SK-N-SH (cell line): ENCODE measurements around the gene LGALS14. TPM values are rescaled to one million over a fixed set of nuclear protein-coding genes. Genes with fewer than 3 reads are reported as not detected.

Experiments
- CTCF ChIA-PET: fragments of 300-600, 350-600 bp; formaldehyde crosslinking; extraction: SDS; loops from one replicate; lab custom pipeline; 2021; lab: Yijun Ruan, JAX
- POLR2A ChIA-PET: fragments of 350-600 bp; sonication (Branson Sonifier 250); formaldehyde crosslinking; extraction: SDS; loops from one replicate; lab custom pipeline; 2020; ENCODE audit warnings: antibody characterized with exemption, inconsistent platforms; lab: Yijun Ruan, JAX
- DNase-seq: peaks from one replicate; pipeline ENCODE4 v3.0.0; 2012
- H2AFZ ChIP-seq: fragments of 200-600 bp; sonication (generic); 2 replicates; pipeline ENCODE4 v1.8.1; 2016; ENCODE audit warnings: antibody characterized with exemption, mild to moderate bottlenecking, low read depth
- H3F3A ChIP-seq: fragments of 200-600 bp; sonication (generic); replicated peaks from 2 replicates; pipeline ENCODE3; 2016; ENCODE audit warnings: antibody characterized with exemption, mild to moderate bottlenecking; ENCODE audit not compliant: insufficient read depth
- H3K27ac ChIP-seq, 2 experiments: fragments of 200-500 bp in 1 of 2; fragments of 200-600 bp in 1 of 2; sonication (Bioruptor generic) in 1 of 2; sonication (generic), shearing (Covaris generic) in 1 of 2; 2 replicates each; pipeline versions ENCODE4 v1.5.1 to v1.6.1; 2014 to 2016; ENCODE audit warnings: low read depth in 2 of 2, inconsistent platforms in 1 of 2, low read length in 1 of 2, mild to moderate bottlenecking in 1 of 2, mixed read lengths in 1 of 2
- H3K27me3 ChIP-seq: fragments of 200-600 bp; sonication (generic), shearing (Covaris generic); 2 replicates; pipeline ENCODE4 v1.6.1; 2016; ENCODE audit warnings: mixed run types; ENCODE audit not compliant: insufficient read depth
- H3K36me3 ChIP-seq, 2 experiments: fragments of 200-500 bp in 1 of 2; fragments of 200-600 bp in 1 of 2; sonication (Bioruptor generic) in 1 of 2; sonication (generic) in 1 of 2; replicated peaks in 1 of 2; 2 replicates each; pipeline versions ENCODE3 to v1.5.1; 2014 to 2016; ENCODE audit warnings: low read length in 1 of 2, mild to moderate bottlenecking in 1 of 2; ENCODE audit not compliant: insufficient read depth in 2 of 2, control insufficient read depth in 1 of 2
- H3K4me1 ChIP-seq, 2 experiments: fragments of 200-500 bp in 1 of 2; fragments of 200-600 bp in 1 of 2; sonication (Bioruptor generic) in 1 of 2; sonication (generic), shearing (Covaris generic) in 1 of 2; 2 replicates each; pipeline versions ENCODE4 v1.5.1 to v1.6.1; 2014 to 2016; ENCODE audit warnings: low read depth in 1 of 2, low read length in 1 of 2, mixed run types in 1 of 2; ENCODE audit not compliant: insufficient read depth in 2 of 2, control insufficient read depth in 1 of 2
- H3K4me2 ChIP-seq: fragments of 200-600 bp; sonication (generic), shearing (Covaris generic); 2 replicates; pipeline ENCODE4 v1.6.1; 2017; ENCODE audit warnings: mixed run types
- H3K4me3 ChIP-seq, 2 experiments: fragments of 200-500 bp in 1 of 2; fragments of 200-600 bp in 1 of 2; sonication (Bioruptor generic) in 1 of 2; sonication (generic), shearing (Covaris generic) in 1 of 2; 2 replicates each; pipeline versions ENCODE4 v1.5.1 to v1.8.1; 2014 to 2016; ENCODE audit warnings: low read depth in 2 of 2, inconsistent platforms in 1 of 2, low read length in 1 of 2, mild to moderate bottlenecking in 1 of 2, mixed read lengths in 1 of 2, moderate library complexity in 1 of 2
- H3K79me2 ChIP-seq: fragments of 200-600 bp; sonication (generic); 2 replicates; pipeline ENCODE4 v1.8.1; 2017; ENCODE audit warnings: mild to moderate bottlenecking; ENCODE audit not compliant: insufficient read depth
- H3K9ac ChIP-seq: fragments of 200-600 bp; sonication (generic); 2 replicates; pipeline ENCODE4 v1.6.1; 2017; ENCODE audit warnings: mixed run types
- H3K9me2 ChIP-seq: fragments of 200-600 bp; sonication (generic); 2 replicates; pipeline ENCODE4 v1.6.1; 2017; ENCODE audit warnings: mixed run types
- H3K9me3 ChIP-seq: fragments of 200-600 bp; sonication (generic); 2 replicates; pipeline ENCODE4 v1.6.1; 2017; ENCODE audit warnings: mixed run types, mild to moderate bottlenecking, moderate library complexity
- H4K20me1 ChIP-seq: fragments of 200-600 bp; sonication (generic); 2 replicates; pipeline ENCODE4 v1.6.1; 2017; ENCODE audit warnings: mild to moderate bottlenecking, mixed run types; ENCODE audit not compliant: insufficient read depth
- EP300 ChIP-seq, 2 experiments: IDR thresholded peaks; 2 replicates each; pipeline versions ENCODE4 v1.4.0 to v1.6.1; 2012; ENCODE audit warnings: borderline replicate concordance in 1 of 2, low read depth in 1 of 2, low read length in 1 of 2
- FOSL2 ChIP-seq: IDR thresholded peaks from 2 replicates; pipeline ENCODE4 v1.4.0; 2012; ENCODE audit warnings: low read depth, mild to moderate bottlenecking, moderate library complexity, borderline replicate concordance
- FOXM1 ChIP-seq: IDR thresholded peaks from 2 replicates; pipeline ENCODE4 v1.4.0; 2012; ENCODE audit warnings: low read depth, mild to moderate bottlenecking
- GABPA ChIP-seq: IDR thresholded peaks from 2 replicates; pipeline ENCODE4 v1.4.0; 2012; ENCODE audit warnings: low read depth, mild to moderate bottlenecking
- JUND ChIP-seq: IDR thresholded peaks from 2 replicates; pipeline ENCODE4 v1.4.0; 2012
- POLR2AphosphoS5 ChIP-seq: IDR thresholded peaks from 2 replicates; pipeline ENCODE4 v1.6.1; 2012; ENCODE audit warnings: low read depth, low read length
- RAD21 ChIP-seq: IDR thresholded peaks from 2 replicates; pipeline ENCODE4 v1.6.1; 2012; ENCODE audit warnings: mild to moderate bottlenecking, low read length
- RCOR1 ChIP-seq: fragments of 150-350 bp; IDR thresholded peaks from 2 replicates; pipeline ENCODE4 v1.6.1; 2017; ENCODE audit warnings: antibody characterized with exemption, low read length
- SIN3A ChIP-seq: IDR thresholded peaks from 2 replicates; pipeline ENCODE4 v1.6.1; 2012; ENCODE audit warnings: low read depth, mild to moderate bottlenecking, low read length, moderate library complexity, borderline replicate concordance
- SMC3 ChIP-seq: IDR thresholded peaks from 2 replicates; pipeline ENCODE4 v1.6.1; 2012; ENCODE audit warnings: low read depth, low read length, improper control_type of control experiment
- TAF1 ChIP-seq: IDR thresholded peaks from 2 replicates; pipeline ENCODE4 v1.6.1; 2012; ENCODE audit warnings: low read depth, mild to moderate bottlenecking, low read length, moderate library complexity, borderline replicate concordance
- TCF12 ChIP-seq: IDR thresholded peaks from 2 replicates; pipeline ENCODE4 v1.4.0; 2012
- TEAD4 ChIP-seq: IDR thresholded peaks from 2 replicates; pipeline ENCODE4 v1.4.0; 2012; ENCODE audit warnings: mild to moderate bottlenecking, borderline replicate concordance; ENCODE audit not compliant: insufficient read depth
- polyA plus RNA-seq, 3 experiments: library from polyadenylated mRNA; depleted of rRNA; stranded (reverse); fragments of >200 nt; gene quantifications; 2 replicates each; pipeline ENCODE4 v1.2.3, GENCODE V29; 2012
- TF ChIP-seq, protein P1 (sequence below): fragments of 150-350 bp; IDR thresholded peaks from 2 replicates; pipeline ENCODE4 v1.6.1; 2017; ENCODE audit warnings: antibody characterized with exemption, low read length, low read depth, borderline replicate concordance
- TF ChIP-seq, protein P2 (sequence below): fragments of 200-600 bp; sonication (generic); IDR thresholded peaks from 2 replicates; pipeline ENCODE4 v1.6.1; 2017; ENCODE audit warnings: antibody characterized with exemption, mild to moderate bottlenecking, moderate library complexity
- TF ChIP-seq, protein P3 (sequence below): IDR thresholded peaks from 2 replicates; pipeline ENCODE4 v1.4.0; 2012; ENCODE audit warnings: low read depth
- TF ChIP-seq, protein P4 (sequence below): IDR thresholded peaks from 2 replicates; pipeline ENCODE4 v1.6.1; 2012; ENCODE audit warnings: mild to moderate bottlenecking, low read depth, low read length, moderate library complexity

LGALS14 gene
- polyA plus RNA-seq, 1 of the 3 experiments (the other 2 are of a cell fraction) = not detected

DNA sequence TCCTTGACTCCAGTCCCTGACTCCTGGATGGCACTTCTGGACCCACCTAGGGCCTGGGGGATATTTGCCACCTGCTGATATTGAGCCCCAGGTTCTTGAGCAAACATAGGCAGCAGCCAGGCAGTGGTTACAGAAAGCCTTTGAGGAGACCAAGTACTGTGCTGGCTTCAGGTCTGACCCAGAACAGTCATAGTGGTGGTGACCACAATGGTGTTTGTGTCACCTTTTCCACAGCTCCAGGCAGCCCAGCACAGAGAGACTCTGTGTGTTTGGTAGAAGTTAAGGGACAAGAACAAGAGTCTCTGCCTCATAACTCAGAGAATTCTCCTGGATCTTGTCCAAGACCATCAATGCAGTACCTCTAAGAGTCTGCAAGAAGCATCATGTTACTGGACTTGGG, 48.1 kb downstream of the LGALS14 start:
- H3K9me3 ChIP-seq = no peaks in the 10 kb centered on the region
- H3K4me2 ChIP-seq = no peak overlapping the region
- no peaks in the 10 kb centered on the region for H3K9me2 ChIP-seq
- no peak overlapping the region for H3K27ac ChIP-seq
- no peaks in the 10 kb centered on the region for H3F3A ChIP-seq
- no peaks in the 10 kb centered on the region for H3K79me2 ChIP-seq
- POLR2A ChIA-PET = no interaction called here
- H2AFZ ChIP-seq = no peak overlapping the region
- no peaks in the 10 kb centered on the region for H4K20me1 ChIP-seq
- no peak overlapping the region for H3K9ac ChIP-seq
- TF ChIP-seq, protein P1, sequence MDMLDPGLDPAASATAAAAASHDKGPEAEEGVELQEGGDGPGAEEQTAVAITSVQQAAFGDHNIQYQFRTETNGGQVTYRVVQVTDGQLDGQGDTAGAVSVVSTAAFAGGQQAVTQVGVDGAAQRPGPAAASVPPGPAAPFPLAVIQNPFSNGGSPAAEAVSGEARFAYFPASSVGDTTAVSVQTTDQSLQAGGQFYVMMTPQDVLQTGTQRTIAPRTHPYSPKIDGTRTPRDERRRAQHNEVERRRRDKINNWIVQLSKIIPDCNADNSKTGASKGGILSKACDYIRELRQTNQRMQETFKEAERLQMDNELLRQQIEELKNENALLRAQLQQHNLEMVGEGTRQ = no peak
- TF ChIP-seq POLR2AphosphoS5 = no peak
- TF ChIP-seq, protein P2, sequence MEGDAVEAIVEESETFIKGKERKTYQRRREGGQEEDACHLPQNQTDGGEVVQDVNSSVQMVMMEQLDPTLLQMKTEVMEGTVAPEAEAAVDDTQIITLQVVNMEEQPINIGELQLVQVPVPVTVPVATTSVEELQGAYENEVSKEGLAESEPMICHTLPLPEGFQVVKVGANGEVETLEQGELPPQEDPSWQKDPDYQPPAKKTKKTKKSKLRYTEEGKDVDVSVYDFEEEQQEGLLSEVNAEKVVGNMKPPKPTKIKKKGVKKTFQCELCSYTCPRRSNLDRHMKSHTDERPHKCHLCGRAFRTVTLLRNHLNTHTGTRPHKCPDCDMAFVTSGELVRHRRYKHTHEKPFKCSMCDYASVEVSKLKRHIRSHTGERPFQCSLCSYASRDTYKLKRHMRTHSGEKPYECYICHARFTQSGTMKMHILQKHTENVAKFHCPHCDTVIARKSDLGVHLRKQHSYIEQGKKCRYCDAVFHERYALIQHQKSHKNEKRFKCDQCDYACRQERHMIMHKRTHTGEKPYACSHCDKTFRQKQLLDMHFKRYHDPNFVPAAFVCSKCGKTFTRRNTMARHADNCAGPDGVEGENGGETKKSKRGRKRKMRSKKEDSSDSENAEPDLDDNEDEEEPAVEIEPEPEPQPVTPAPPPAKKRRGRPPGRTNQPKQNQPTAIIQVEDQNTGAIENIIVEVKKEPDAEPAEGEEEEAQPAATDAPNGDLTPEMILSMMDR = no peak
- no peak for TF ChIP-seq TCF12
- no peak for TF ChIP-seq JUND
- TF ChIP-seq EP300 (IDR thresholded peaks at IDR 0.05; ENCODE audit: borderline replicate concordance in 1 of 2, low read depth in 1 of 2, low read length in 1 of 2) = no peak
- no peak for TF ChIP-seq FOSL2
- no peak for TF ChIP-seq RCOR1
- TF ChIP-seq, protein P3, sequence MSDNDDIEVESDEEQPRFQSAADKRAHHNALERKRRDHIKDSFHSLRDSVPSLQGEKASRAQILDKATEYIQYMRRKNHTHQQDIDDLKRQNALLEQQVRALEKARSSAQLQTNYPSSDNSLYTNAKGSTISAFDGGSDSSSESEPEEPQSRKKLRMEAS = no peak
- no peak for TF ChIP-seq TEAD4
- no peak for TF ChIP-seq SMC3
- no peak for TF ChIP-seq GABPA
- TF ChIP-seq RAD21 = no peak
- TF ChIP-seq, protein P4, sequence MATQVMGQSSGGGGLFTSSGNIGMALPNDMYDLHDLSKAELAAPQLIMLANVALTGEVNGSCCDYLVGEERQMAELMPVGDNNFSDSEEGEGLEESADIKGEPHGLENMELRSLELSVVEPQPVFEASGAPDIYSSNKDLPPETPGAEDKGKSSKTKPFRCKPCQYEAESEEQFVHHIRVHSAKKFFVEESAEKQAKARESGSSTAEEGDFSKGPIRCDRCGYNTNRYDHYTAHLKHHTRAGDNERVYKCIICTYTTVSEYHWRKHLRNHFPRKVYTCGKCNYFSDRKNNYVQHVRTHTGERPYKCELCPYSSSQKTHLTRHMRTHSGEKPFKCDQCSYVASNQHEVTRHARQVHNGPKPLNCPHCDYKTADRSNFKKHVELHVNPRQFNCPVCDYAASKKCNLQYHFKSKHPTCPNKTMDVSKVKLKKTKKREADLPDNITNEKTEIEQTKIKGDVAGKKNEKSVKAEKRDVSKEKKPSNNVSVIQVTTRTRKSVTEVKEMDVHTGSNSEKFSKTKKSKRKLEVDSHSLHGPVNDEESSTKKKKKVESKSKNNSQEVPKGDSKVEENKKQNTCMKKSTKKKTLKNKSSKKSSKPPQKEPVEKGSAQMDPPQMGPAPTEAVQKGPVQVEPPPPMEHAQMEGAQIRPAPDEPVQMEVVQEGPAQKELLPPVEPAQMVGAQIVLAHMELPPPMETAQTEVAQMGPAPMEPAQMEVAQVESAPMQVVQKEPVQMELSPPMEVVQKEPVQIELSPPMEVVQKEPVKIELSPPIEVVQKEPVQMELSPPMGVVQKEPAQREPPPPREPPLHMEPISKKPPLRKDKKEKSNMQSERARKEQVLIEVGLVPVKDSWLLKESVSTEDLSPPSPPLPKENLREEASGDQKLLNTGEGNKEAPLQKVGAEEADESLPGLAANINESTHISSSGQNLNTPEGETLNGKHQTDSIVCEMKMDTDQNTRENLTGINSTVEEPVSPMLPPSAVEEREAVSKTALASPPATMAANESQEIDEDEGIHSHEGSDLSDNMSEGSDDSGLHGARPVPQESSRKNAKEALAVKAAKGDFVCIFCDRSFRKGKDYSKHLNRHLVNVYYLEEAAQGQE = no peak
- no peak for TF ChIP-seq SIN3A
- TF ChIP-seq FOXM1 = no peak
- TF ChIP-seq TAF1 = no peak
- CTCF ChIA-PET = no interaction called here
- no peak for DNase-seq
- H3K36me3 ChIP-seq = no peaks in the 10 kb centered on the region
- no peak overlapping the region for H3K4me3 ChIP-seq
- peaks cover 23% of the 10 kb centered on the region; the same call in 1 of the 2 replicates for H3K27me3 ChIP-seq
- no peaks in the 10 kb centered on the region for H3K4me1 ChIP-seq
